HCEC 1CT (cell line): ENCODE measurements around the gene NRAP.
"Not testable (repeated sequence)": the region's sequence is repeated elsewhere in the genome, so short reads cannot be mapped to it uniquely, and the experiment has no call there.

Source experiments
- DNase-seq: peaks from one replicate; pipeline ENCODE4 v3.0.0-alpha.2; 2017

Gene NRAP

GRCh38 chr10:113680190-113681111 is 16.6 kb upstream of the NRAP start:
- DNase-seq, result peak; percentile 75

DNA sequence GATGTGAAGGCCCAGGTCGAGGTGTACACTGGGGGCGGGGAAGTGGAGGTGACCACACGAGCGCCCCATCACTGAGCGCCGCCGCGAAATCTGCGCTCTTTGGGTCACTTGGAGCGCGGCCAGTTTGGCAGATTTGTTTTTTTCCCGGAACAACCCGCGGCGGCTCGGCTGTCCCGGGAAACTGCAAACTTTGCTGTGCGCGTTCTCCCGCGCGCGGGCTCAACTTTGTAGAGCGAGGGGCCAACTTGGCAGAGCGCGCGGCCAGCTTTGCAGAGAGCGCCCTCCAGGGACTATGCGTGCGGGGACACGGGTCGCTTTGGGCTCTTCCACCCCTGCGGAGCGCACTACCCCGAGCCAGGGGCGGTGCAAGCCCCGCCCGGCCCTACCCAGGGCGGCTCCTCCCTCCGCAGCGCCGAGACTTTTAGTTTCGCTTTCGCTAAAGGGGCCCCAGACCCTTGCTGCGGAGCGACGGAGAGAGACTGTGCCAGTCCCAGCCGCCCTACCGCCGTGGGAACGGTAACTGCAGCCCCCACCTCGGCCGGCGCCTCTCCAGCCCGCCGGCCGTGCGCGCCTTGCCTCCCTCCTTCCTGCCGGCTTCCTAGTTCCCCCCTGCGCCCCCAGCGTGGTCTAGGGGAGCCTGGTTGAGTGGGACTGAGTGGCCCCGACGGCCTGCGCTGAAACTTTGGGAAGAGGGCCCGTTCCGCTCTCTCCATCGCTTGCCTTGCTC is 15.8 kb upstream of the NRAP start, which contains the start of gene CASP7:
CASP7 (plus strand) TSS at position 450 of the 727 bp plus-strand sequence. CDS start 17,582 bp downstream, outside the sequence.
- DNase-seq, result peak; percentile 77

DNA sequence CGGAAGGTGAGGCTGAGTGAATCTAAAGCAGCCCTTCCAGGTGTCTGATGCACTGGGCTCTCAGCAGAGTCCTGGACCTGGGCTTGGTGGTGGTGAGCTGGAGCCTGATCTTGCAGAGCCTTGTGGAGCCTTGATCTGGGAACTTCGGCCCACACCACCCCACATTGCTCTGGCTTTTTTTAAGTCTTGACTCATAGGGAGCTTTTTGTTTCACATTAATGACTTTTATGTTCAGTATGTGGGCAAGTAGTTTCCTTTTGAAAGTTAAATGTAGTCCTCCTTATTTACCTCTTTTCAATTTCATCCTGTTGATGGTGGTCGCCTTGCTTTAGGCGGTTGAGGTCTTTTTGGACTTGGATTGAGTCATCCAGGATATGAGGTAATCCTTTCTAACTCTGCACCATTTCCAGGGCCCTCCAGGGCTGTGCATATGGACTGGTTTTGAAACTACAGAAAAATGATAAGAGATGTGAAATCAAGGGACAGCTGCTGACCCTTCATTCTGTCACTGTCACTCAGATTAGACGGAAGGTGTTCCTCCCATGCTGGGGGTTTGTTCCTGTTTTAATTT is 2.9 kb upstream of the NRAP start:
- DNase-seq, result peak; percentile 12

- DNase-seq, result peak; percentile 81
These were observed 2.0 kb upstream of the NRAP start for GRCh38 chr10:113665806-113666354.

GRCh38 chr10:113665352-113665751 is 1.5 kb upstream of the NRAP start:
- no peak for DNase-seq

DNA sequence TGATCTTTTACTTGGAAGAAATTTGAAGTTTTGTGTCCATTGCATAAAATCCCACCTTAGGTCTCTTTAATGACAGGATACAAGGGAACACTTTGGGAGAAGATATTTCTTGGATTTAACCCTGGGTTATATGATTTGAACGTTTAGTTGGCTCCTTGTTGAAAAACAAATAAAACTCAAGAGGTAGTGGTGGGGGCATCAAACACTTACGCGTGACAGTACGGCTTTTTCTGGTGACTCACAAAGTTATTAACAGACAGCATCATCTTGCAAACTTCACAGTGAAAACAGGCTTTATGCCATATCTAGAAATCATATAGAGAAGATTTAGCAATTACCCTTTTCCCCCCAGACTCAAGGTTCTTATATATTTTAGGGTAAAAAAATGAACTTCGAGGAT is 699 bp downstream of the NRAP start:
- DNase-seq, result no peak

GRCh38 chr10:113661332-113661731 is 2.5 kb downstream of the NRAP start:
- DNase-seq, result no peak

DNA sequence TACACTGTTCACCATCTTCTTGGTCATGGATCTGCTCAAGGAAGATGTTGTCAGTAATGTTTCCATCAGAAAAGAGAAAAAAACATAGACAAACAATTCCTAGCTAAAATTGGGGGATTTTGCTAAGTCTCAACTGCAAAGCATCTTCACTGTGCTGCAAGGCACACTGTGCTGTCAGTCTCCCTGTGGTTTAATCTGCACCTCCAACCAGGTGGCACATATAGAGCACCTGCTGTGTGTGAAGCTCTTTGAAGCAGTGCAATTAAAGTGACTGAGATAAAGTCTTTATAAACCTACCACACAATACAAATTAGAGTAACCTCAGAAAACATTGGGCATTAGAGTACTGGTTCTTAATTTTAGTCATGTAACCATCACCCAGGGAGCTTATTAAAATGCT is 6.3 kb downstream of the NRAP start:
- no peak for DNase-seq

- DNase-seq, result no peak
These were observed 6.9 kb downstream of the NRAP start for GRCh38 chr10:113656896-113657295.

DNA sequence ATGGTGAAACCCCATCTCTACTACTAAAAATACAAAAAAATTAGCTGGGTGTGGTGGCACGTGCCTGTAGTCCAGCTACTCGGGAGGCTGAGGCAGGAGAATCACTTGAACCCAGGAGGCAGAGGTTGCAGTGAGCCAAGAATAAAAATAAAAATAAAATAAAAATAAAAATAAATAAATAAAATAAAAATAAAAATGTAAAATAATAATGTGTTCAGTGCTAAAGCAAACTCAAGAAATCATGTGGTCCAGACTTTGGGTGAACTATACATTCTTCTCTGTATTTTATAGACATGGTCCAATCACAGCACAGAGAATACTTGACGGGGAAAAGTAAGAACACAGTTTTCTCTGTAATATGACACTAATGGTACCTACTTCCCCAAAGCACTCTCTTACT is 11.4 kb downstream of the NRAP start:
- DNase-seq, result not testable (repeated sequence)

GRCh38 chr10:113651898-113652297 is 11.9 kb downstream of the NRAP start:
- DNase-seq, result no peak

DNA sequence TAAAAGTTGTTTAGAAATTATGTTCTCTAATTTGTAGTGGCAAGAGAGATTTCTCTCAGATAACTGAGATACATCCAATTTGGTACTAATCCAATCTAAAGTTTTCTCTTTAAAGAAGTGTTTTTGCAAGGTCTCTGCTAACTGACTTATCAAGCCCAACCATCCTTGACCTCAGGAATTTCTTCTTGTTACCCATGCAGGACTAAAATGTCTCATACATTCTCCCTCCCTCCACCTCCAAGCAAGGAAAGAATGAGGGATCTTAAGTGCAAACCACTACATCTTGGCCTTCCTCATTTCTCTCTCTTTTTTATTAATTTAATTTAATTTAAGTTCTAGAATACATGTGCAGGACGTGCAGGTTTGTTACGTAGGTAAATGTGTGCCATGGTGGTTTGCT is 12.8 kb downstream of the NRAP start:
- no peak for DNase-seq

GRCh38 chr10:113650172-113650571 is 13.7 kb downstream of the NRAP start:
- no peak for DNase-seq

DNA sequence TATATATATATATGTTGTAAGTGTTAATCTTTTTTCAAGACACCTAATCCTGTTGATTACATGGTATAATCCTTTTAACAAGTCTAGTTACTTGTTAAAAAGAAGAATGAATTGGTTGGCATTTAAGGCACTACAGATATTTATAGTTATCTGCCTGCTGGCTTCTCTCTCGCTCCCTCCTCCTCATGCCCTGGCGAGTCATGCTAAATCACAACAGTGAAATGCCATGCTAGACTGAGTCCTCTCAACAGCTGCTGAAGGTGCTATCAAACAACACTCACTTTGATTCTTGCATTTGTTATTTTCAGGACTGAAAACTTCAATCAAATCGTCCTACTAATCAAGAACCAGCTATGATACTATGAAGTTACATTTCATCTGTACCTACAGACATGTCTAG is 15.4 kb downstream of the NRAP start:
- DNase-seq, result no peak

DNA sequence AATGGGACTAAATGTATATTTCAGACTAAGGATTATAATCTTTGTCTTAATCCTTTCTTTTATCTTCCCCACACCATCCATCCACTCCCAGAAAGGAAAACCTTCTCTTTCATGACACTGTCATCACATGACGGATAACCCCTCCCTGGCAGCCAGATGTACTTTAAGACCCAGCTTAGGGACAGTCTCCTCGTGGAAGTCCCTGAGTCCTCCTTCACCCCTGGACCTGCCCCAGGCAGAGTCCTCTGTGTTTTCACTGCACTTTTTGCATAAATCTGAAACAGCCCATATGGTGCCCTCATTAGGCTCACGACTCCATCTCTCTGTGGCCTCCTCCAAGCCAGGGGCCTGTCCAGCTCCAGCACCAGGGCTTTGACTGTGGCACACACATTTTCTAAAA is 16.0 kb downstream of the NRAP start:
- DNase-seq, result no peak

GRCh38 chr10:113646336-113647201 is 17.3 kb downstream of the NRAP start:
- no peak for DNase-seq

DNA sequence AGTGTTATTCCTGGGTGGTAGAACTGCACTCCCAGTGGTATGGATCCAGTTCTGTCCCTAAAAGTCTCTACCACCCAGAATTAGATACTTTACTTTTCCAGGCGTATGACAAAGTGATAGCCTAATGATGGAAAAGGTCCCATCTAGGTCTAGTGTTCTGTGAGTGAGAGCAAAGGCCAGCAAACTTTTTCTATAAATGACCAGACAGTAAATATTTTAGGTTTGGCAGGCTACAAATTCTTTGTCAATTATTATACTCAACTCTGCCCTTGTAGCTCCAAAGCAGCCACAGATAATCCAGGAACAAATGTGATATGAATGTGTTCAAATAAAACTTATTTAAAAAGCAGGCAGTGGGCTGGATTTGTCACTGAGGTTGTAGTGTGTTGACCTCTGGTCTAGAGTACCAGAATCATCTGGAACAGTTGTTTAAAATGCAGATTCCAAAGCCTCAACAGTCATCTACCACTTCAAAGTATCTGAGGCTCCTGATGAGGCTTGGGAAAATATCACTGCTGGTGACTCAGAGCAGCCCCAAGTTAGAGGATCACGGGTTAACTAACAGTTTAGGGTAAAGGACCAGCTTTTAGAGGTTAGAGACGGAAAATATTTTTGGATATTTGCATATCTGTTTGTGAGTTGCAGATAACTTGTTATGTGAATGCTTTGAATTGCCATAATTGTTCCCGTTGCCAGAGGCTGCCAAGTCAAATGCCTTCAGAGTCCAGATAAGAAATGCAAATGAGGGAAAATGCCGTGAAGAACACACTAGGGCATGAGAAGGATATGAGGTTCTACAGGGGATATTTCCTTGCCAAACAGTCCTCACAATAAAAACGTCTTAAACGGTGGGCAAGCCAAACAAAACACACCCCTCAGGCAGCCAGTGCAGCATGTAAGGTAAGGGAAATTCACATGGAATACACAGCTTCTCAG is 19.4 kb downstream of the NRAP start:
- DNase-seq, result peak; percentile 68

- DNase-seq, result no peak
These were observed 20.7 kb downstream of the NRAP start for GRCh38 chr10:113643183-113643582.

- no peak for DNase-seq
These were observed 22.1 kb downstream of the NRAP start for GRCh38 chr10:113641702-113642101.

GRCh38 chr10:113639966-113640365 is 23.9 kb downstream of the NRAP start:
- no peak for DNase-seq
